HG02642 (cell line): ENCODE data around the gene GSG1.

ENCODE experiments used
- ATAC-seq: cut with Tn5 transposase; IDR thresholded peaks from one replicate; pipeline ENCODE4 v1.9.1; 2021; ENCODE audit warnings: mild to moderate bottlenecking; ENCODE audit not compliant: unreplicated experiment, poor library complexity

Gene GSG1

DNA sequence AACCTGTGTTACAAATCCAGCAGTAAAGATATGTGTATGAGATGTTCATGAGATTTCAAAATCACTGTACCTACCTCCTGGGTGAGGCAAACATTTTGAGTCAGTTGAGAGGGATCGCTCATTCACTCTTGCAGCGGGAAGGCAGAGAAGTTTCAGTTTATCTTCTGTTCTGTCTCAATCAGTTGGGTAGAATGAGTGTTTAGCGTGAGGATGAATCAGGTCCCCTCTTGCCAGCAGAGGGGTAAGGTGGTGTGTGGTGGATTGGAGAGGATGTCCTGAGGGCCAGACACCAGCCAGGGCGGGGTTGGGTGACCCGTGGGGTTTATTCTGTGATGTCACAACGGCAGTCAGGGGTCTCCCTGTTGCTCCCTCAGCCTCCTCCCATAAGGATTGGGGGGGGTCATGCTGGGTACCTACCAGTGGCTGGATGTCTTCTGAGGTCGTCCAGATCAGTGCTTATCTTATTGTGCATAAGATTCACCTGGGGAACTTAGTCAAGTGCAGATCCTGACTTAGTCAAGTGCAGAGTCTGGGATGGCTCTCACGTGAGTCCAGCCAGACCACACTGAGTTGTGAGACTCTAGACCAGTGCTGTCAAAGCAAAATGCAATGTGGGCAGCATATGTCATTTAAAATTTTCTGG is at the start of gene GSG1:
Gene GSG1 (minus strand): TSS at position 277 of the 643 bp plus-strand sequence. CDS start 155 bp downstream, at position 122.
- ATAC-seq: no peak

DNA sequence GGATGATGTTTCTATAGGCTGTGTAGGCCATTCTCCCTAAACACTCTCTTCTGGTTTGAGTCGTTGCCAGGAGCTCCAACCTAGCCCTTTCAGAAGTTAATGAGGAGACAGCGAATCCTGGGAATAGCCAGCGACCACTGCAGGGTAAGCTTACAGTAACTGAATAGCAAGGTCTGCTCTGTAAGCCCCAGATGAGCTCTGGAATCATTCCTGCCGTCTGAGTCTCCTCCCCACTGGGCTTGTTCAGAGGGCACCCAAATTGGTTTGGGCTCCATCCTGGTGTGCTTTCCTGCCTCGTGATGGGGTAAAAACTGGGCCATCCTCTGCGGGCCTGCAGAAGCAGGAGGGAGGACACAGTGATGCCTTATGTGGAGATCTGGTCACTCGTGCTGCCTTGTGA is 49.7 kb upstream of the GSG1 start:
- ATAC-seq: no peak

DNA sequence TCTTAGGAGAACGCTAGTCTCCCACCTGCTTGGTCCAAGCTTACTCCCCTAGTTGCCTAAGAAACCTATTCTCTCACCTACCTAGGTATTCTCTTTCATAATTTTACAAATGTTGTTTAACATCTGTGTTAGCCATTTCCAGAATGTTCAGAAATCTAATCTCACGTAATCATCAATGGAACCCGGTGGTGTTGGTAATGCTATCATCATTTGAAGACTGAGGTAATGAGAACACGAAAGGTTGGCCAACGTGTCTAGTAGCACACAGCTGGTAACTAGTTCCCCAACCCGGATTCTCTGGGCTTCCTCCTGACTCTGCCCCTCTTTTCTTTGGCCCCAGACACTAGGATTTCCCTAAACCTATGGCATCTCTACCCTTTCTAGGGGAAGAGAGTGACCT is 49.3 kb upstream of the GSG1 start:
- ATAC-seq: no peak

DNA sequence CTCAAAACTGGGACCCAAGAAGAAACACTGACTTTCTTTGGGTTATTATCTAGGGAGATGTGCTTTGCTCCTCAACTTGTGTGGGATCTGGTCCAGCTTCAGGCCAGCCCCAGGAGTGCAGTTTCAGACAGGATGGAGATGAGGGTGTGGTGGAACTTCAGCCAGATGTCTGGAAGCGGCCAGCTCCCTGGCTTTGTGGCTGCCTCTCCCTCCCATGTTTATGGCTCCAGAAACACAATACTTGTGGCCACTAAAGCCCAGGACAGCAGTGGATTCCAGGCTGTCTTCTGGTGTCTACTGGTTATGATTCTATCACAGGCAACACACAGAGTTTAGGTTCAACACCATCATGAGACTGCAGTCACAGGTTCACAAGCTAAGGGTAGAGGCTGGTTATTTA is 48.8 kb upstream of the GSG1 start:
- no peak for ATAC-seq

DNA sequence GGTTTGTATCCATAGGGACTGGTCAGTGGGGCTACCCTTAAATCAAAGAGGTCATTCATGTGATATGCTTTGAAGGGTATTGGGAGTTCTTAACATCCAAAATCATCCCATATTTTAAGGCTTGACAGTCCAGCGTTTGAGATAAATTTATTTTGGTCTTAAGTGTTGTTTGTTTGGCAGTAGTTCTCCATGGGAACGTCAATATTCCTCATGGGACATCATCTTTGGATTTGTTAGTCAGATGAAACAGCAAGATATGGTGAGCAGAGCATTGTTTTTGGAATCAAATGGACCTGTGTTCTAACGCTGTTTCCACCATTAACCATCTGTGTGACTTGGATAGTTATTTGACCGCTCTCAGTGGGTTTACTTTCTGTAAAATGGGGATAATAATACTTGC is 45.9 kb upstream of the GSG1 start:
- no peak for ATAC-seq

DNA sequence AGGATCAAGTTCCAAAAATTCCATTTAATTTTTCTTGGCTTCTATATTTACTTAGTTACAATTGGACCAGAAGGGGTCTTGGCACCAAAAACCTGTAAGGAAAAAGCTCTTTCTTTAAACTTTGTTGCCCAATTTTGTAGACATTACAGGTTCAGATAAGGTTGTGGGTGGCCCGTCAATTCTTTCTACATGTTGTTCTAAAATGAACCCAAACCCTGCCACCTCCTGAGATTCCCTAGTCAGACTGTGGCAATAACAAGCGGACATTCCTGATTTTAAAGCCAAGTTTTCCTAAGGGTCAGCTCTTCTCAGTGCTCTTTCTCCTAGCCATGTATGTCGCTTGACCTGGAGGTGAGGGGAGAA is 45.0 kb upstream of the GSG1 start:
- ATAC-seq: no peak

DNA sequence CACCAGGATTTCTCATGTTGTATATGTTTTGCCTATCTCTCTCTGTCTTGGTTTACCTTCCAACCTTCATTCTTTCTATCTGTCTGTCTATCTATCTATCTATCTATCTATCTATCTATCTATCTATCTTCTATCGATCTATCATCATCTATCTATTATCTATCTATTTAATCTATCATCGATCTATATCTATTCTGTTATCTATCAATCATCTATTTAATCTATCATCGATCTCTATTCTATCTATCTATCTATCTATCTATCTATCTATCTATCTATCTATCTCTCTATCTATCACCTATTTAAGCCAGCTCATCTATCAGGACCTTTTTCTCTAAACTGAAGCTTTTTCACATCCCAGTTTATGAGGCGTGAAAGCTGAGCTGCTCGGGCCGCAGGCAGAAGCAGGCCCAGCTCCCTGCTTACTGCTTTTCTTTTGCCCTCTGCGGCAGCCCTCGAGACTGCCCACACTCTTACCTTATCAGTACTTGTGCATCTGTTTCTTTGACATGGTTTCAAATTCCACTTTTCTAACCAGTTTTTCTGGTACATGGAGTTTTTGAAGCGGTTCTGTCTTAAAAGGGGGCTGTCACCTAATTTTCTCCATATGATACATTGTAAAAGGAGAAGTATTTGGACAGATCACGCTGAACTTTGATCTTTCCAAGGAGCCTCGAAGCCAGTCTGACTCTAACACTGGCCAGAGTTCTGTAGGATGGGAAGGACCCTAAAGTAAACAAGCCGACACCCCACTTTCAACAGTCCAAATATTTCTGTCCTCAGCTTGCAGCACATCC is 44.4 kb upstream of the GSG1 start:
- no peak for ATAC-seq

DNA sequence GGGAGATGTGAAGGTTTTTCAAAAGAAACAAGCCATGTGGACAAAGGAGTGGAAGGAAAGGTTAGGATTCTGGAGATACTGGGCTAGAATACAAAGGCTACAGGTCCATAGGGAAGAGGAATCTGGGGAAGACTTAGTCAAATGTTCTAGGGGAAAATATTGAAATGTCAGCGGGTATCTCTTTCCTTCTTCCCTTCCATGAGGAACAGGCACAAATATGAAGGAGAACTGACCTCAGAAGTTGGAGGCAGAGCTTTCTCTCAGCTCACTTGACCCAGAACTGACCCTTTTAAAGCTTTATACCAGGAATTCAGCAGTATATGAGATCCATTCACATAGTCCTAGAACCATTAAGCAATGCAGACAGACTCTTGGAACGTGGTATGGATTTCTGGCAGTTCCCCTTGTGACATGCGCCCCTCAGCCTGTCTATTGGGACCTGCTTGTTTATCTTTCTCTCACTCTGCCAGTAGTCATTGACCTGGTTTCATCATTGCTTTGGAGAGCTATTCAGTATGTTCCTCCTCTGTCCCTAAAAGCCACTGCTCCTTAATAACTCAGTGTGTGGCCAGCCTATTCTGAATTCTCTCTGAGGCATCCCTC is 43.0 kb upstream of the GSG1 start:
- no peak for ATAC-seq

DNA sequence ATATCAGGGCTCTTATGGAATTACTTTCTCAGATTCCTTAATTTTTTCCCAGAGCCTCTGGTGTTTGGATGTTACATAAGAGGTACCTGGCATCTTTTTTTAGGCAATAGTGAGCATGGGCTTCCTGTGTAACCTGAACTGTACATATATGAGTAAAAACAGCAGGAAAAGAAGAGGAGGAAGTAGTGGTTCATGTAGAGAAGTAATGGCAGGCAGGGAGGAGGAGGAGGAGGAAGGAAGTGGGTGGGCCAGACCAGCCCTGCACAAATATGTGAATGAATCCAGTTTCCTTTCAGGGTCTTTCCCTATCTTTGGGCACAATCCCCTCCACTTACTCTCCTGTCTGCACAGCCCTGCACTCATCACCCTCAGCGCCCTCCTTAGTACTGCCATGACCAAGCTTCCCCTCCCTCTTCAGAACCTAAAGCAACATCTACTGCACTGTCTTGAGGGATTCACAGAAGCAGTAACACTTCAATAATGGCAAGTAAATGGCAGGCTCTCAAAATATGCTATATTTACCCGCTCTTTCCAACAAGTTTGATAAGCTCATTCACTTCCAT is 40.9 kb upstream of the GSG1 start:
- ATAC-seq: no peak

DNA sequence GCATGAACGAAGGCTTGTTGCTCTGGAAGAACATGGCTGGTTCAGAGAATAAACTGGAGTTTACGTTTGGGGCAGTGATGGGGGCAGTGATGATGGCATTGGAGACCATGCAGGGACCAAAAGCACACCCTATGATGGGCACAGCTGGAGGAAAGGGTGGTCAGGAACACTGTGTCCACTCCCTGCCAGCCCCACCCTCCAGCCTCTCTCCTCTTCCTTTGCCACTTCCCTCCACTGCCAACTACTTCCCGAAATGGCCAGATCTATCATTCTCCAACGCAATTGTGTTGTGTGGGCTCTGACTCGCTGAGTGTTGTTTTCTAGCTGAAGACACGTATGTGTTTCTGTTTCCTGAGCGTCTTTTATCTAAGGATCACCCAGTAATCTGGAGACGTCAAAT is 39.3 kb upstream of the GSG1 start:
- ATAC-seq: no peak

DNA sequence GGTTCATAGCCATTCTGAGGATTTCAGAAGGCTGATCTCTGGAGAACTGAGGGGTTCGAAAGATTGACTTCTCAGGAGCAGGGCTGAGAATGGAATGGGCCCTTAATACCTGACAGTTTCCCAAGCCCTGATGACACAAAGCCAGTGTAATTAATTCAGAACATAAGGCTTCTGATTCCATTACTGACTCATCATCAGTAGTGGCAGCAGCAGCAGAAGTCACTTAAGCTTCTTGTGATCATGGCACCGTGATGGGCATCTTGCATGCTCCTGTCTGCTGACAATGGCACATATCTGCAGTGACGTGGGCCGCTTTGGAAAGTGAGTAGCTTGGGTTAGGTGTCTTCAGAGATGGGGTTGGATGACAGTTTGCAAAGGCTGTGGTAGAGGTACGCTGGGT is 38.2 kb upstream of the GSG1 start:
- no peak for ATAC-seq

DNA sequence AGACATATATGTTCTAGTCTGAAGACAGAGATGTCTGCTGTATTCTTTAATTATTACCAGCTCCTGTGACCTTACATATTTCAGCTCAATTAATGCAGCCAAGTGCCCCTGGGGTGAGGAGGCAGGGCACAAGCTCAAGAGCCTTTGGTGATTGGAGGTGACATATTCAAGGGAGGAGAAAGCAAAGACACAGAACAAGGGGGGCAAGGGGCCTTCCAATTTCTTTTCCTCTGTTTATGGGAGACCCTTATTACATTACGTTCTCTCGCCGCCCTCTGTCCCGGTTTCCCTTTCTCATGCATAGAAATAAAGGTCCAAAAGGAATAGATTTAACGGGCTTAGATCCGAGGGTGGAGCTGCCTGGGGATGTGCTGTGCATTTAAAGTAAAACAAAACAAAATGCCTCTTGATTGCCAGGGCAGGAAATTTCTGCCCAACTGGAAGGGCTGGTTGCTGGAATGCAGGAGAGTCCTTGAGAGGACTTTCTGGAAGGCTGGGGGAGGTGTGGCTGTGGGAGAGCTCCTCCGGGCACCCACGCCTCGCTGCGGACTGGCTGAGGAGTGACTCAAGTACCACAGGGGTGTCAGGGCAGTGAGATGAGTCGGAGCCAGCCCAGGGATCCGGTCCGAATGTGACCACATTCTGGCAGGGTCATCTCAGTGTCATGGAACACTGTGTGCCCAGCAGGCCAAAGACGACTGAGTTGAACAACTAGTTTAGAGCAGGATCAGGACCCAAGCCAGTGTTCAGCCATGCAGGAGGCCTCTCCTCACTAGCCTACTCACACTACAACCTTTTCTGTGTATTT is 32.1 kb upstream of the GSG1 start:
- no peak for ATAC-seq

DNA sequence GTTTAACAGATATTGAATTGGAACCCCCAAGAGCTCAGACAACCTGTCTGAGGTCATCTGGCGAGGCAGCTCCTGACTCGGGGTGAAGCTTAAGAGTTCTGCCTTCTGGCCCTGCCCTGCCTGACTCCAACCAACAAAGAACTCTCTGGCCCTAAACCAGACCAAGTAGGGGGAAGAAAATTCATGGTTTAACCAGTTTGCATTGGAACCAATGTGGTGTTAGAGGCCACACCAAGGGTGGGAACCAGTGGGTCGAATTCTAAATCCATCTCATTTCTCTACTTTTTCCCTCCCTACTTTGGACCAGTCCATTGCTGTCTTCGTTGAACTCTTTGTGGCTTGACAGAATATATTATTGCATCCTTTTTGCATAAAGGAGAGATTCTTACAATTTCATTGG is 30.4 kb upstream of the GSG1 start:
- ATAC-seq: no peak

DNA sequence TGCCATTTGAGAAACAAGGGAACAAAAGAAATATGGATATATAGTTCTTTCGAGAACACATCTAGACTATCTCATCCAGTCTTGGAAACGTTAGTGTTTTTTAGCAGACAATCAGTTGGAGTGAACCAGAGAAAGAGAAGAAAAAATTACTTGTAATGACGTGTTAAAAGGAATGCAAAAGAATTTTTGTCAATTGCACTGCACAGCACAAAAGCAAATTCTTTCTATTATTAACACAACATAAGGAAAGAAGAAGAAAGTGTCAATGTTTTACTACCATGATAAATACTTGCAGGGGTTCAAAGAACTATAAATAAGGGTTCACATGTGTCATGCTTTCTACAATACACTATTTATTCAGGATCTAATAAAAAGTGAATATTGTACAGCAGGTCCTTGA is 27.5 kb upstream of the GSG1 start:
- ATAC-seq: no peak

DNA sequence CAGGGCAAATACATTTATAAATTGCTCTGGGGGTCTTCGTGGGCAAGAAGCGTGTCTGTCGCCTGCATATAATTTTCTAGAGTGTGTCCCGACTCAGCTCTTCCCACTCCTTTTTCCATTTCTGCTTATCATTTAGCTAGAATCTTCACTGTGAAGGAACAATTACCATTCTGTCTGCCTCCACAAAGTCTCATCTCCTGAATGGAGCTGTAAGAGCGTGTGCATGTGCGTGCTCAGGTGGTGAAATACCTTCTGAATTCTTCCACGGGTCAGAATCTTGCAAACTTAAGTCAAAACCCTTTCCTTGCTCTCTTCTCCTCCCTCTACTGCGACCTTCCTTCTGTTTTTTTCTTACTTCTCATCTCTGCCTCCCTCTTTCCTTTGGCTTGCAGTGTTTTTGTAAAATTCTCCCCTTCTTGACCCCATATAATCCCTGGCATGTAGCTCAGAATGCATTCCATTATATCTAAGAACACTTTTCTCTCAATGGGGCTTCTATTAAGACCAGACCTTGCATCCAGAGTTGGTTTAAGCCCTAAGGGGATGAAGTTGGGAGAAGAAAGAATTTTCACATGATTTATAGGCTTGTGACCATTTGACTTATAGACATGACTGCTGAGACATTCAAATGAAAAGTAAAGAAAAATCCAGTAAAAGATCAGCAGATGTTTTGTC is 25.0 kb upstream of the GSG1 start:
- no peak for ATAC-seq

DNA sequence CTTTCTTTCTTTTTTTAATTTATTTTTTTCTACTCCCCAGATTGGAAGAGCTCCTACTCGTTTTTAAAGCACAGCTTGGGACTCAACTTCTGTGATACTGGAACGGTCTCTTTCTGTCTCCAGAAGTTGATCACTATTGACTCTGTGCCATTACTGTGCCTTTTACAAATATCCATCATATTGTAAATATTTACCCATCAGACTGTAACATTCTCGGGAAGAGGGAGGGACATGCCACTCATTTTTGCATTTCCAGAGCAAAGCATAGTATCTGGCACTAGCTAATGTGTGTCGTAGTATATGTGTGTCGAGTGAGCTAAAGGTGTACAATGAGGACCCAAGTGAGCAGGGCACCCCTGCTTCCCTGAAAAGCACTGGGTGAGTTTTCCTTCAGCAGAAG is 24.0 kb upstream of the GSG1 start:
- ATAC-seq: no peak

DNA sequence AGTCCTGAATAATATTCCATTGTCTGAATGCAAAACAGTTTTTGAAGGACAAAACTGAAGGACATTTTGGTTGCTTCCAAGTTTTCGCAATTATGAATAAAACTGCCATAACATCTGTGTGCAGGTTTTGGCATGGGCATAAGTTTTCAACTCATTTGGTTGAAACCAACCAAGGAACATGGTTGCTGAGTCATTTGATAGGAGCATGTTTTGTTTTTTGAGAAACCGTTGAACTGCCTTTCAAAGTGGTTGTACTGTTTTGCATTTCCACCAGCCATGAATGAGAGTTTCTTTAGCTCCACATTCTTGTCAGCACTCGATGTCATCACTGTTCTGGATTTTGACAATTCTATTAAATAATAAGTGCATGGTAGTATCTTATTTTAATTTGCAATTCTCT is 23.0 kb upstream of the GSG1 start:
- no peak for ATAC-seq

DNA sequence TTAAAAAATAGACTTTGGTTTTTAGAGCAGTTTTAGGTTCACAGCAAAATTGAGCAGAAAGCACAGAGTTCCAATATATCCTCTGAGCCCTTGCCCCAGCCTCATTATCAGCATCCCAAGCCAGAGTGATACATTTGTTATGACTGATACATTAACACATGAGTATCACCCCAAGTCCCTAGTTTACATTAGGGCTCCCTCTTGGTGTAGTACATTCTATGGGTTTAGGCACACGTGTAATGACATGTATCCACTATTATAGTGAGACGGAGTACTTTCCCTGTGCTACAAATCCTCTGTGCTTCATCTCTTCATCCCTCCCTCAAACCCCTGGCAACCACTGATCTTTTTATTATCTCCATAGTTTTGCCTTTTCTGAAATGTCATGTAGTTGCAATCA is 22.5 kb upstream of the GSG1 start:
- no peak for ATAC-seq

DNA sequence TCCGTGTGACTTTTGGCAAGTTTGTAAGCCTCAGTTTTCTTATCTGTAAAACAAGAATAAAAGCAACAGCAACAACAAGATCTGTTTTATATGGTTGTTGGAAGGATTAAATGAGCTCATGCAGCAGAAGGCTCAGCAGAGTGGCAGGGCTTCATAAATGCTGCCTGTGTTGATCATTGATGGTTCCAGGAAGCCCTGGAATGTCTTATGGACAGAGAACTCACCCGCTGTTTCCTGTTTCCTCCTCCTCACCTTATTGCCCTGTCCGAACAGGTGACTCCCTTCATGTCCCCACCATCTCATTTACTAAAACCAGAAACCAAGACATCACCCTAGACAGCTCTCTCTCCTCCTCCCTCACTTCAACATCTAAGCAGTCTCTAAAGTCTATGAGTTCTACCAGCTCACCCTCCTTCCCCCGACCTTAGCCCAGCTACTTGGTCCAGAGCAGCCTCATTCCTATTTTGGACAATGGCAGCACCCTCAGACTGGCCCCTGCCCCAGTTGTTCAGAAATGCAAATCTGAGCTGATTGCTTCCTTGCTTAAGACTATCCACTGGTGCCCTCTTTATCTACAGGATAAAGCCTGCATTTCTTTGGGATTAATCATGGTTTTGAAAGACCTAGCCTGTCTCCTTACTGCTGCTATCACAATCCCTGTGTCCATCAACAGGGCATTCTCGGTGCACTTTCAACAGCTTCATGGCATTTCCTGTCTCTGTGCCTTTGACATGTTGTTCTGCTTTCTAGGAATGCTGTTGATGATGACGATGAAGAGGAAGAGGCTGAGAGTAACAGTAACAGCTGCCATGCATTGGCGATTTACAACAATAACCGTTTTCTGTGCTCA is 21.4 kb upstream of the GSG1 start:
- ATAC-seq: no peak
